Naive thymus-derived CD4-positive, alpha-beta T cell (primary cell): ENCODE measurements around the gene ODAD3. TPM values are rescaled to one million over a fixed set of nuclear protein-coding genes. Genes with fewer than 3 reads are reported as not detected.

Source experiments
- ATAC-seq: fragments of 150-1000 bp; cut with Tn5 transposase; 2 replicates; pipeline ENCODE4 v1.10.0; 2021; ENCODE audit warnings: mild to moderate bottlenecking, moderate library complexity
- CTCF ChIA-PET: fragments of 350-600 bp; sonication (Branson Sonifier 250); formaldehyde crosslinking; loops from one replicate; lab custom pipeline; 2021; ENCODE audit warnings: antibody characterized with exemption; lab: Charles Lee
- POLR2A ChIA-PET: fragments of 350-600 bp; sonication (Branson Sonifier 250); formaldehyde crosslinking; loops from one replicate; lab custom pipeline; 2021; ENCODE audit warnings: antibody characterized with exemption, inconsistent platforms; lab: Charles Lee
- DNase-seq, 9 donors: peaks; one replicate each; pipeline versions ENCODE4 v3.0.0 to v3.0.0-alpha.2; 2020 to 2022; ENCODE audit warnings: mixed read lengths in 1 of 9
- H3K27ac ChIP-seq: one replicate; pipeline ENCODE4 v1.7.0; 2013; ENCODE audit warnings: mild to moderate bottlenecking, low read depth, low read length, moderate library complexity
- H3K27me3 ChIP-seq, 2 donors: one replicate each; pipeline ENCODE4 v1.7.0; 2013; ENCODE audit warnings: low read length in 2 of 2, mild to moderate bottlenecking in 2 of 2, moderate library complexity in 2 of 2; ENCODE audit not compliant: control insufficient read depth in 2 of 2, insufficient read depth in 2 of 2
- H3K36me3 ChIP-seq, 3 experiments: 1 replicate in 2 of 3; 2 replicates in 1 of 3; pipeline ENCODE4 v1.7.0; 2013; ENCODE audit warnings: low read length in 3 of 3, mild to moderate bottlenecking in 3 of 3, moderate library complexity in 1 of 3; ENCODE audit not compliant: insufficient read depth in 3 of 3, control insufficient read depth in 2 of 3
- H3K4me1 ChIP-seq, 2 donors: one replicate each; pipeline ENCODE4 v1.7.0; 2013; ENCODE audit warnings: low read length in 2 of 2, mild to moderate bottlenecking in 2 of 2, moderate library complexity in 1 of 2; ENCODE audit not compliant: control insufficient read depth in 2 of 2, insufficient read depth in 2 of 2
- H3K4me3 ChIP-seq: 2 replicates; pipeline ENCODE4 v1.7.0; 2013; ENCODE audit warnings: mild to moderate bottlenecking, low read length
- H3K9me3 ChIP-seq, 3 experiments: 1 replicate in 2 of 3; 2 replicates in 1 of 3; pipeline ENCODE4 v1.7.0; 2013; ENCODE audit warnings: low read length in 3 of 3; ENCODE audit not compliant: control insufficient read depth in 2 of 3
- H3K27ac Mint-ChIP-seq, 9 donors: one replicate each; pipeline ENCODE4 v1.8.0; 2020 to 2022; ENCODE audit warnings: mixed read lengths in 9 of 9, mild to moderate bottlenecking in 8 of 9, moderate library complexity in 5 of 9, inconsistent platforms in 2 of 9
- H3K27me3 Mint-ChIP-seq, 5 donors: one replicate each; pipeline ENCODE4 v1.8.0; 2021 to 2022; ENCODE audit warnings: mixed read lengths in 5 of 5, mild to moderate bottlenecking in 1 of 5
- H3K36me3 Mint-ChIP-seq, 5 donors: one replicate each; pipeline ENCODE4 v1.8.0; 2020 to 2022; ENCODE audit warnings: mixed read lengths in 5 of 5, mild to moderate bottlenecking in 3 of 5, inconsistent platforms in 1 of 5
- H3K4me1 Mint-ChIP-seq, 7 donors: one replicate each; pipeline ENCODE4 v1.8.0; 2020 to 2022; ENCODE audit warnings: mixed read lengths in 7 of 7, mild to moderate bottlenecking in 3 of 7, inconsistent platforms in 1 of 7
- H3K4me3 Mint-ChIP-seq, 10 donors: one replicate each; pipeline ENCODE4 v1.8.0; 2020 to 2022; ENCODE audit warnings: mild to moderate bottlenecking in 10 of 10, mixed read lengths in 10 of 10, moderate library complexity in 6 of 10, inconsistent platforms in 2 of 10
- H3K9me3 Mint-ChIP-seq, 11 donors: one replicate each; pipeline ENCODE4 v1.8.0; 2020 to 2022; ENCODE audit warnings: mixed read lengths in 11 of 11, mild to moderate bottlenecking in 4 of 11, inconsistent platforms in 1 of 11, moderate library complexity in 1 of 11
- intact Hi-C, 2 donors: fragments of 100-400 bp; cut with micrococcal nuclease; formaldehyde crosslinking; loops; one replicate each; pipeline ENCODE4 v1.15.1; 2023
- polyA plus RNA-seq, 2 donors: library from polyadenylated mRNA; unstranded; fragments of 300-500 nt; fragmentation: Illumina TruSeq; gene quantifications; one replicate each; pipeline ENCODE4 v1.2.3, GENCODE V29; 2021
- total RNA-seq, 6 experiments: library from RNA in 5 of 6; stranded (reverse) in 5 of 6; gene quantifications; 1 replicate in 5 of 6; 2 replicates in 1 of 6; pipeline ENCODE4 v1.2.3 and lab custom pipeline; 2021 to 2026

Gene ODAD3
- total and polyA plus RNA-seq, 7 experiments from 2014 or later: not detected

DNA sequence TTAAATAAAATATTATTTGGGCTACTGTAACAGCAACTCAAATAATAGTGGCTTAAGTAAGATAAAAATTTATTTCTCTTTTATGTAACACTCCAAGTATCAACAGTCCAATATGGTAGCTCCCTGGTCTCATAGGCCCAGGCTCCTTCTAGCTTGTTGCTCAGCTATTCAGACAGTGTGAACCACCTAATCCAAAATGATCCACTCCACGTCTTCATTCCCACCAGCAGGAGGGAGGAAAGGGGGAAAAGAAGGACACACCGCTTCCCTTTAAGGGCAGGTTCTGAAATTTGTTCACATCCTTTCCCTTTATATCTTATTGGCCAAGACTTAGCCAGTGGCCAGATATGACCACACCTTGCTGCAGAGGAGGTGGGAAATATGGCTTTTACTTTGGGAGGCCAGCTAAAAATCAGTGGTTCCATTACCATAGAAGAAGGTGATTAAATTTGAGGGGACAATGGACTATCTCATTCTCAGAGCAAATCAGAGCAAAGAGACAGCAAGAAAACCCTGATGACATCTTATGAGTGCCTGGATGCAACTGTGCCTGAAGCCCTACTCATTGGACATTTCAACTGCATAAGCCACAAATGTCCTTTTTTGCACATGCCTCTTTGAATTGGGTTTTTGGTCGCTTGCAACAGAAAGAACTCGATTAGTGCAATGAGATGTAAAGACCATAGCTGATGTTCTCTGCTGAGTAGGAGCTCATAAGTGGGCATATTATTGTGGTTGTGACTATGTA is 43.8 kb downstream of the ODAD3 start:
- Mint-ChIP-seq H3K27ac (no peak overlapping the region), H3K9me3 (peaks cover 0 to 8% (median 1%) of the 10 kb centered on the region in 11 donors), H3K4me3 (no peak overlapping the region), H3K4me1 (peaks cover 6 to 15% (median 9%) of the 10 kb centered on the region in 7 donors), H3K36me3 (peaks cover 0 to 7% (median 0%) of the 10 kb centered on the region in 5 donors), H3K27me3 (peaks cover 0 to 14% (median 4%) of the 10 kb centered on the region in 5 donors)
- H3K36me3 ChIP-seq: no peaks in the 10 kb centered on the region
- no peaks in the 10 kb centered on the region for H3K27me3 ChIP-seq
- peaks cover 0 to 7% of the 10 kb centered on the region in 2 donors for H3K4me1 ChIP-seq
- H3K27ac ChIP-seq: no peak overlapping the region
- DNase-seq (no peak), ATAC-seq (no peak)
- no peak overlapping the region for H3K4me3 ChIP-seq
- peaks cover 0 to 5% (median 0%) of the 10 kb centered on the region in 3 experiments for H3K9me3 ChIP-seq
- ChIA-PET POLR2A (no interaction called here), CTCF (interaction anchor here (0.6 to 1.9 kb wide), 4 partner anchors 8 to 44 kb away, joined by 3 to 7 read pairs (median 4); partner anchors contain the start of genes ODAD3 and PRKCSH)
- intact Hi-C loops: no loop called here

DNA sequence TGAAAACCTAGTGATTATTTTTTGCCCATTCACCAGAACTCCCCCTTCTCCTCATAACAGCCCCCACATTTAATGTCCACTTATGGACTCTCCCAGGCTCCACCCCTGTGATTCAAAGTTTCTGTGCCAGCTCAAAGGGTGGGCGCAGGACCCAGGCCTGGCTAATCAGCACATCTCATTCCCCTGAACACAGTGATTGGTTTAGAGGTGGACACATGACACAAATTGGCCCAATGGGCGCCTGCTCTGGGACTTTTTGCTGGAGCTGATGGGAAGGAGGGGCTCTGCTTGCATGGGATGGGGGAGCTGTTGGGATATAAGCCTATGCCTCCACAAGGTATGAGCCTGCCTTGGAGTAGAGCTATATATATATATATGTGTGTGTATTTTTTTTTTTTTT is 44.6 kb downstream of the ODAD3 start:
- Histone ChIP-seq H3K9me3 (peaks cover 0 to 5% (median 0%) of the 10 kb centered on the region in 3 experiments), H3K27ac (no peak overlapping the region), H3K27me3 (no peaks in the 10 kb centered on the region), H3K4me3 (no peak overlapping the region), H3K4me1 (peaks cover 0 to 7% of the 10 kb centered on the region in 2 donors), H3K36me3 (no peaks in the 10 kb centered on the region)
- H3K27ac Mint-ChIP-seq: no peak overlapping the region
- ChIA-PET POLR2A (no interaction called here), CTCF (interaction anchor here (0.6 to 1.9 kb wide), 3 partner anchors 7 to 39 kb away, joined by 3 to 7 read pairs (median 6); no protein-coding TSS in a partner anchor)
- ATAC-seq: no peak
- H3K9me3 Mint-ChIP-seq: peaks cover 0 to 8% (median 1%) of the 10 kb centered on the region in 11 donors
- no peak for DNase-seq
- peaks cover 3 to 15% (median 9%) of the 10 kb centered on the region in 7 donors for H3K4me1 Mint-ChIP-seq
- intact Hi-C loops: no loop called here
- no peak overlapping the region for H3K4me3 Mint-ChIP-seq
- peaks cover 0 to 6% (median 0%) of the 10 kb centered on the region in 5 donors for H3K36me3 Mint-ChIP-seq
- H3K27me3 Mint-ChIP-seq: peaks cover 0 to 13% (median 4%) of the 10 kb centered on the region in 5 donors

DNA sequence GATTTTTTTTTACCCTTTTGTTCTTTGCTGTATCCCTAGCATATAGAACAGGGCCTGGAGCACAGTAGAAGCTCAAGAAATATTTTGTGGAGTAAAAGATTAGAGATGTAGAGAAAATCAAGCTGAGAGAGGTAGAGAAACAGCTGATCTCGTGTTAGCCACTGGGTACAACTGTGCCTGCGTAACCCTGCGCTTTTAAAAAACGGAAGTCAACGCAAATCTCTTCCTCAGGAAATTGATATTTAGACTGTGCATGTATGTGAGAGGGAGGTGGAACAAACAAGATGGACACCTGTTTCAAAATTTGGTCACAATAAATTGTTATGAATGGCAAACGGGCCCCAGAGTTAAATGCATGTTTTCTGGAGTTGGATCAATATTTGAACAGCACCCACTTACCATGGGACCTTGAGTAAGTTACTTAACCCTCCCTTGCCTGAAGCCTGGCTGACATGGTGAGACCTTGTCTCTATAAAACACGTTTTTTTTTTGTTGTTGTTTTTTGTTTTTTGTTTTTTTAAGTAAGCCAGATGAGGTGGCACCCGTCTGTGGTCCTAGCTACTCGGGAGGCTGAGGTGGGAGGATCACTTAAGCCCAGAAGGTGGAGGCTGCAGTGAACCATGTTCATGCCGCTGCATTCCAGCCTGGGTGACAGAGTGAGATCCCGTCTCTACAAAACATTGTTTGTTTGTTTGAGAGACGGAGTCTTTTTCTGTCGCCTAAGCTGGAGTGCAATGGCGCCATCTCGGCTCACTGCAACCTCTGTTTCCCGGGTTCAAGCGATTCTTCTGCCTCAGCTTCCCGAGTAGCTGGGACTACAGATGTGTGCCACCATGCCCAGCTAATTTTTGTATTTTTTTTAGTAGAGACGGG is 47.5 kb downstream of the ODAD3 start:
- ChIA-PET CTCF (interaction anchor here (0.6 to 1.8 kb wide), 2 partner anchors 10 to 83 kb away, joined by 4 read pairs; no protein-coding TSS in a partner anchor), POLR2A (interaction anchor here (0.6 to 0.7 kb wide), 2 partner anchors 11 to 94 kb away, joined by 3 to 4 read pairs; no protein-coding TSS in a partner anchor)
- Histone ChIP-seq H3K4me1 (peaks cover 5 to 18% of the 10 kb centered on the region in 2 donors), H3K4me3 (no peak overlapping the region), H3K9me3 (peaks cover 0 to 5% (median 0%) of the 10 kb centered on the region in 3 experiments), H3K27ac (no peak overlapping the region), H3K36me3 (no peaks in the 10 kb centered on the region), H3K27me3 (no peaks in the 10 kb centered on the region)
- peak overlapping the region in 1 of 9 donors; percentile 46 for H3K27ac Mint-ChIP-seq
- peaks cover 0 to 3% (median 0%) of the 10 kb centered on the region in 5 donors for H3K36me3 Mint-ChIP-seq
- ATAC-seq (peak; percentile 65), DNase-seq (peak in 4 of 9 donors; percentile 25 to 46 (median 34))
- peaks cover 0 to 29% (median 0%) of the 10 kb centered on the region in 5 donors for H3K27me3 Mint-ChIP-seq
- peaks cover 0 to 8% (median 1%) of the 10 kb centered on the region in 11 donors for H3K9me3 Mint-ChIP-seq
- H3K4me1 Mint-ChIP-seq: peaks cover 7 to 22% (median 16%) of the 10 kb centered on the region in 7 donors
- H3K4me3 Mint-ChIP-seq: peak overlapping the region in 4 of 10 donors; percentile 19 to 38 (median 20)
- intact Hi-C loops: loop anchor here in 1 of 2 donors (10.0 kb wide), 1 partner anchor 513 kb away; the partner anchor contains the start of gene CARM1

DNA sequence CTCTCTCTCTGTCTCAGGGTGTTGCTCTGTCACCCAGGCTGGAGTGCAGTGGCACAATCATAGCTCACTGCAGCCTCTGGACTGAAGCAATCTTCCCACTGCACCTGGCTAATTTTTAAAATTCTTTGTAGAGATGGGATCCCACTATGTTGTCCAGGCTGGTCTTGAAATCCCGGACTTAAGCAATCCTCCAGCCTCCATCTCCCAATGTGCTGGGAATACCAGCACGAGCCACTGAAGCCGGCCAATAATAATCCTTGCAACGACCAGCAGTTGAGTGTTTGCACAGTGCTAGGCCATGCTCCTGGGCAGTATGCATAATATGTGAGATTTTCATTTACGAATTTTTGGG is 50.2 kb downstream of the ODAD3 start:
- intact Hi-C loops: loop anchor here (5.0 to 10.0 kb wide), 2 partner anchors 203 to 510 kb away; partner anchors contain the start of gene CARM1 (in 1 of the 2)
- H3K4me1 ChIP-seq: peaks cover 26 to 35% of the 10 kb centered on the region in 2 donors
- ATAC-seq: no peak
- POLR2A ChIA-PET: interaction anchor here (2.4 kb wide), 1 partner anchor 10 kb away, joined by 12 read pairs; the partner anchor contains the start of gene SWSAP1
- H3K4me3 Mint-ChIP-seq: peak overlapping the region in 4 of 10 donors; percentile 23 to 56 (median 48)
- H3K27me3 ChIP-seq: no peaks in the 10 kb centered on the region
- no peak for DNase-seq
- H3K27me3 Mint-ChIP-seq: peaks cover 0 to 38% (median 5%) of the 10 kb centered on the region in 5 donors
- H3K4me3 ChIP-seq: no peak overlapping the region
- peaks cover 0 to 3% (median 0%) of the 10 kb centered on the region in 5 donors for H3K36me3 Mint-ChIP-seq
- H3K9me3 Mint-ChIP-seq: peaks cover 0 to 4% (median 0%) of the 10 kb centered on the region in 11 donors
- no peak overlapping the region for H3K27ac ChIP-seq
- H3K27ac Mint-ChIP-seq: no peak overlapping the region
- peaks cover 23 to 43% (median 36%) of the 10 kb centered on the region in 7 donors for H3K4me1 Mint-ChIP-seq
- H3K36me3 ChIP-seq: no peaks in the 10 kb centered on the region
- H3K9me3 ChIP-seq: no peaks in the 10 kb centered on the region
- CTCF ChIA-PET: interaction anchor here (0.7 kb wide), 1 partner anchor 122 kb away, joined by 3 read pairs; no protein-coding TSS in a partner anchor

DNA sequence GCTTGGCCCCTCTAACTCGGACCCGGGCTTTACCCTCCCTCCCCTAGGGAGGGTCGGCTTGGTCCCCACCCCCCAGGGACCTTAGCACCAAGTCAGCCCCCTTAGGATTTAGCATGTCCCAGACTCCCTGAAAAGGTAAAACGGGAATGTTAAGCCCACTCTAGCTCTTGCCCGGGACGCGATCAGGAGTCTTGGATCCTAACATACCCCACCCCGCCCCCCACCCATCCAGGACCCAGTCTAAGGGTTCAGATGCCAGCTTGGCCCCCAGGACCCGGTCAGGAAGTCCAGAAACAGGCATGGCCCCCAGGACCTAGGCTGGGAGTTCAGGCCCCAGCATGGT is 51.2 kb downstream of the ODAD3 start:
- peaks cover 0 to 38% (median 5%) of the 10 kb centered on the region in 5 donors for H3K27me3 Mint-ChIP-seq
- no peaks in the 10 kb centered on the region for H3K9me3 ChIP-seq
- peak overlapping the region in 6 of 10 donors; percentile 64 to 90 (median 70) for H3K4me3 Mint-ChIP-seq
- DNase-seq (no peak), ATAC-seq (no peak)
- CTCF ChIA-PET: interaction anchor here (0.6 to 1.7 kb wide), 4 partner anchors 9 to 99 kb away, joined by 3 to 8 read pairs (median 4); partner anchors contain the start of gene SWSAP1
- intact Hi-C loops: loop anchor here (1.0 to 10.0 kb wide), 3 partner anchors 8 to 509 kb away; partner anchors contain the start of gene CARM1 (in 1 of the 2)
- peaks cover 26 to 35% of the 10 kb centered on the region in 2 donors for H3K4me1 ChIP-seq
- H3K27me3 ChIP-seq: no peaks in the 10 kb centered on the region
- H3K27ac ChIP-seq: no peak overlapping the region
- H3K36me3 ChIP-seq: no peaks in the 10 kb centered on the region
- H3K9me3 Mint-ChIP-seq: peaks cover 0 to 4% (median 0%) of the 10 kb centered on the region in 11 donors
- no peak overlapping the region for H3K4me3 ChIP-seq
- POLR2A ChIA-PET: interaction anchor here (0.6 to 2.4 kb wide), 5 partner anchors 9 to 99 kb away, joined by 3 to 12 read pairs (median 4); partner anchors contain the start of genes ODAD3, PRKCSH and SWSAP1
- H3K36me3 Mint-ChIP-seq: peaks cover 0 to 4% (median 0%) of the 10 kb centered on the region in 5 donors
- peaks cover 25 to 48% (median 38%) of the 10 kb centered on the region in 7 donors for H3K4me1 Mint-ChIP-seq
- H3K27ac Mint-ChIP-seq: no peak overlapping the region
